NCI-H748 (cell line): Measurements from ENCODE around the gene OLFML3.
"Not testable (repeated sequence)": the region's sequence is repeated elsewhere in the genome, so short reads cannot be mapped to it uniquely, and the experiment has no call there.

ENCODE experiments used
- DNase-seq: peaks from one replicate; lab custom pipeline; 2025; ENCODE audit not compliant: unreplicated experiment; lab: John Stamatoyannopoulos, UW

OLFML3 gene

DNA sequence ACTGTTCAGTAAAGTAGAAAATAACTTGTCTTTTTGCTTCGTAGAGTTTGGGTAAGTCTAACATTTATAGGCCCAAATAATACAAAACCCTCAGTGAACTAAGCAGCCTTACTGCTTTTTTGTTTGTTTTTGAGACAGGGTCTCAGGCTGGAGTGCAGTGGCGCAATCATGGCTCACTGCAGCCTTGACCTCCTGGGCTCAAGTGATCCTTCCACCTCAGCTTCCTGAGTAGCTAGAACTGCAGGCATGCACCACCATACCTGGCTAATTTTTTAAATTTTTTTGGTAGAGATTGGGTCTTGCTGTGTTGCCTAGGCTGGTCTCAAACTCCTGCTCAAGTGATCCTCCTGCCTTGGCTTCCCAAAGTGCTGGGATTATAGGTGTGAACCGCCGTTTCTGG is 31.1 kb upstream of the OLFML3 start:
- DNase-seq = not testable (repeated sequence)

DNA sequence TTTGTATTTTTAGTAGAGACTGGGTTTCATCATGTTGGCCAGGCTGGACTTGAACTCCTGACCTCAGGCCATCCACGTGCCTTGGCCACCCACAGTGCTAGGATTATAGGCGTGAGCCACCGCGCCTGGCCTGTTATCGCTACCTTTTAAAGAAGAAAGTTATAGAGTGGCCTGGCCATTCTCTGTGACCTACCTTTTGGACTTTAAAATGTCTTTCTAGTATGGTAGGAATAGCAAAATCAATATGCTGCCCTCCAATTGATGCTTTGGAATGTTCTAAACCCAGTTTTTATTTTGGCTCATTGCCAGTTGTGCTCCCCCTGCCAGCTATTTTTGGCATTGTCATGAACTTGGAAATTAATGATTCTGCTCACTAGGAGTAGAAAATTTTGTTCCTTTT is 30.3 kb upstream of the OLFML3 start:
- no peak for DNase-seq

DNA sequence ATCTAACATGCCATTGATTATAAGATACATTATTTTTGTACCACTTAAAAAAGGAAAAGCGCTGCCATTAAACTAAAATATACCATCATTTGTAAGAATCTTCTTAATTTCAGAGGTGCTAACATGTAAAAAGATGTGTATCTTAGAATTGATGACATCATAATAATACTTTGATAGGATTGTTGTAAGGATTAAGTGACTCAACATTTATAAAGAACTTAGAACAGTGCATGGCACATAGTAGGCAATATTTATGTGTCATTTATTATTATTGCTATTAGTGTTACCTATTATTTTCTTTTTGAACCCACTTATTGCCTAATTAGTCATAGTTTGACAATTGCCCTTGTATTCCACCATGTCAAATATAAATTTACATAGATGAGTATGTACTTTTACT is 28.4 kb upstream of the OLFML3 start:
- DNase-seq = no peak

DNA sequence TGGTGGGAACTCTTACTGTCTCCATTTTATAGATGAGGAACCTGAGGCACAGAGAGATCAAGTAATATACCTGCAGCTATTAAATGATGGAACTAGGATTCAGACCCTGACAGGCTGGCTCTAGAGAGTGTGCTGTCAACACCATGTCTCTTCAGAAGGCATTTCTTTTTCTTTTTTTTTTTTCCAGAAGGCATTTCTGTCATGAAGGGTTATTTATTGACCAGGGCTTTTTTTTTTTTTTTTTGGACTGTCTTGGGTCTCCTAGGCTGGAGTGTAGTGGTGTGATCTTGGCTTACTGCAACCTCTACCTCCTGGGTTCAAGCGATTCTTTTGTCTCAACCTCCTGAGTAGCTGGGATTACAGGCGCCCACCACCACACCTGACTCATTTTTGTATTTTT is 27.6 kb upstream of the OLFML3 start:
- DNase-seq = no peak

DNA sequence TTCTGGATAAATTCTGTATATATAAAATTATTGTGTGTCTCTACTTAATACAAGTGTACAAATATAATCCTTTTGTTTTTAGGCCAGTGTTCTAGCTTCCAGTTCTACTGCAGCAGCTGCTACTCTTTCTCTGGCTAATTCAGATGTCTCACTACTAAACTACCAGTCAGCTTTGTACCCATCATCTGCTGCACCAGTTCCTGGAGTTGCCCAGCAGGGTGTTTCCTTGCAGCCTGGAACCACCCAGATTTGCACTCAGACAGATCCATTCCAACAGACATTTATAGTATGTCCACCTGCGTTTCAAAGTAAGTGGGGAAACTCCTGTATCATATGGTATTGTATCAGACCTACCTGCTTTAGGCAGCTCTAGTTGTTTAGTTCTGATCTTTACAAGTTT is 21.3 kb upstream of the OLFML3 start:
- no peak for DNase-seq

DNA sequence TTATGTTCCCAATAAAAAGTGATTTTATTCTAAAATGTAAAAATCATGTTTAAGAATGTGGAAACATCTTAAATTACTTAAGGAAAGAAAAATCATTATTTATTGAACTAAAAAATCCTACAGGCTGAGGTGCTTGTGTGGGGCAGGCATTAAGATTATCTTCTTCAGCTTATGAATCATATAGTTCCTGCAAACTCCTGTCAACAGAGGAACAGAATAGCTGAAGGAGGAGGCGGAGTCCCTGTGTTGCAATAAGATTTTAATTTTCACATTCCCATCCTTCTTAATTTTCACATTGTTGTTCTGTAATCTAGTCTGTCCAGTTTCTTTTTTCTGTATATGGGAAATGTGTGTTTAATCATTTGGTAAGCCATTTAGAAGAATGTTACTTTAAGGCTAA is 20.6 kb upstream of the OLFML3 start:
- DNase-seq = no peak

DNA sequence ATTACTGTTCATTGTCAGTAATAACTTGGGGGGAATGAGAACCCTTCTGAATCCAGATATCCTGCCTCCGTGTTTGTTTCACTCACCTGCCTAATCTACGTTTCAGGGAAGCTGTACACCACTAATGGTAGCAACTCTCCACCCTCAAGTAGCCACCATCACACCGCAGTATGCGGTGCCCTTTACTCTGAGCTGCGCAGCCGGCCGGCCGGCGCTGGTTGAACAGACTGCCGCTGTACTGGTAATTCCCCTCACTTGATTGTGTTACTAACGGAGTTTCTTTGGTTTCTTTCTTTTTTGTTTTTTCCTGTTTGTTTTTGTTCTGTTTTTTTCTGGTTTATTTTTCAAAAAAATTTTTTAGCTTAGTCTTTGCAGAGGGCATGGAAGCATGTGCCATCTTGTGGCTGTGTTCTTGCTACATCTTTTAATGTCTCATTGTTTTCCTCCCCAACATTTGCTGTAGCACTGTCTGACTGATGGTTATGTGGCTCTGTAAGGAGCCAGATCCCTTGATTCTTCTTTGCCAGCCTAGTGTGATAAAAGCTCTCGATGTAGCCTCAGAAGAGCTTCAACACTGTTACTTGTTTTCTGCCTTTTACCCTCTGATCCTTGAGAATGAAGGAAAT is 15.9 kb upstream of the OLFML3 start:
- DNase-seq = no peak

DNA sequence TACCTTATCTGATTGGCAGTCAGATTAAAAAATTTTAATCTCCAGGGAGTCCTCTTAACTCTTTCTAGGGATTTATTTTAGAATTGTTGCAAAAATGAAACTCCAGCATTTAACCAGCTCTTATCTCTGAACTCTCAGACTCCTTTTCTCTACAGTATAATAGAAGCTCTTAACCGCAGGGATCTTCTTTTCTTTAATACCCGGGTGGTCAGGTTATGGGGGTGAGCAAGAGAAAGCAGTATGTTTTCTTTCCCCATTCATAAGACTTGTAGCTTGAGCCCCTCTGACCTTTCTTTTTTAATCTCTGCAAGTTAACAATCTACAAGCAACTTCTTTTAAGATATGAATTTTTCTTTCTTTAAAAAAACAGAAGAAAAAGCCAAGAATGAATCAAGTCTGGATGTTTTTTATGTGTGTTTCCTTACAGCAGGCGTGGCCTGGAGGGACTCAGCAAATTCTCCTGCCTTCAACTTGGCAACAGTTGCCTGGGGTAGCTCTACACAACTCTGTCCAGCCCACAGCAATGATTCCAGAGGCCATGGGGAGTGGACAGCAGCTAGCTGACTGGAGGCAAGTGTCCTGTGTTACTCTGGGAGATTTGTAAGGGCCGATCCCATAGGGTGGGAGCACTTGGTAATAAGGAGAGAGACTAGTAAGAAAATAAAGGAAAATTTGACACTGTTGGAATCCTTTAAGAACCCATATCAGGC is 13.4 kb upstream of the OLFML3 start:
- DNase-seq = no peak

DNA sequence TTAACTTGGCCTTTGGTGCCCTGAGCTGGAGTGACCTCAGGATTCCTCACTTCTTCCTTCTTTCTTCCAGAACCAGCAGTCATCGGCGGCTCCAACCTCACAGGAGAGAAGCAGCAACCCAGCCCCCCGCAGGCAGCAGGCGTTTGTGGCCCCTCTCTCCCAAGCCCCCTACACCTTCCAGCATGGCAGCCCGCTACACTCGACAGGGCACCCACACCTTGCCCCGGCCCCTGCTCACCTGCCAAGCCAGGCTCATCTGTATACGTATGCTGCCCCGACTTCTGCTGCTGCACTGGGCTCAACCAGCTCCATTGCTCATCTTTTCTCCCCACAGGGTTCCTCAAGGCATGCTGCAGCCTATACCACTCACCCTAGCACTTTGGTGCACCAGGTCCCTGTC is 6.3 kb upstream of the OLFML3 start:
- no peak for DNase-seq

DNA sequence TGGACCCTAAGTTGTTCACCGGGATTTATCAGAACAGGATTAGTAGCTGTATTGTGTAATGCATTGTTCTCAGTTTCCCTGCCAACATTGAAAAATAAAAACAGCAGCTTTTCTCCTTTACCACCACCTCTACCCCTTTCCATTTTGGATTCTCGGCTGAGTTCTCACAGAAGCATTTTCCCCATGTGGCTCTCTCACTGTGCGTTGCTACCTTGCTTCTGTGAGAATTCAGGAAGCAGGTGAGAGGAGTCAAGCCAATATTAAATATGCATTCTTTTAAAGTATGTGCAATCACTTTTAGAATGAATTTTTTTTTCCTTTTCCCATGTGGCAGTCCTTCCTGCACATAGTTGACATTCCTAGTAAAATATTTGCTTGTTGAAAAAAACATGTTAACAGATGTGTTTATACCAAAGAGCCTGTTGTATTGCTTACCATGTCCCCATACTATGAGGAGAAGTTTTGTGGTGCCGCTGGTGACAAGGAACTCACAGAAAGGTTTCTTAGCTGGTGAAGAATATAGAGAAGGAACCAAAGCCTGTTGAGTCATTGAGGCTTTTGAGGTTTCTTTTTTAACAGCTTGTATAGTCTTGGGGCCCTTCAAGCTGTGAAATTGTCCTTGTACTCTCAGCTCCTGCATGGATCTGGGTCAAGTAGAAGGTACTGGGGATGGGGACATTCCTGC is 3.9 kb upstream of the OLFML3 start:
- DNase-seq = no peak

DNA sequence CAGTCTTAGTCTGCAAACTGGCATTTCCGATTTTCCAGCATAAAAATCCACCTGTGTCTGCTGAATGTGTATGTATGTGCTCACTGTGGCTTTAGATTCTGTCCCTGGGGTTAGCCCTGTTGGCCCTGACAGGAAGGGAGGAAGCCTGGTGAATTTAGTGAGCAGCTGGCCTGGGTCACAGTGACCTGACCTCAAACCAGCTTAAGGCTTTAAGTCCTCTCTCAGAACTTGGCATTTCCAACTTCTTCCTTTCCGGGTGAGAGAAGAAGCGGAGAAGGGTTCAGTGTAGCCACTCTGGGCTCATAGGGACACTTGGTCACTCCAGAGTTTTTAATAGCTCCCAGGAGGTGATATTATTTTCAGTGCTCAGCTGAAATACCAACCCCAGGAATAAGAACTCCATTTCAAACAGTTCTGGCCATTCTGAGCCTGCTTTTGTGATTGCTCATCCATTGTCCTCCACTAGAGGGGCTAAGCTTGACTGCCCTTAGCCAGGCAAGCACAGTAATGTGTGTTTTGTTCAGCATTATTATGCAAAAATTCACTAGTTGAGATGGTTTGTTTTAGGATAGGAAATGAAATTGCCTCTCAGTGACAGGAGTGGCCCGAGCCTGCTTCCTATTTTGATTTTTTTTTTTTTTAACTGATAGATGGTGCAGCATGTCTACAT is 2.5 kb upstream of the OLFML3 start:
- no peak for DNase-seq

DNA sequence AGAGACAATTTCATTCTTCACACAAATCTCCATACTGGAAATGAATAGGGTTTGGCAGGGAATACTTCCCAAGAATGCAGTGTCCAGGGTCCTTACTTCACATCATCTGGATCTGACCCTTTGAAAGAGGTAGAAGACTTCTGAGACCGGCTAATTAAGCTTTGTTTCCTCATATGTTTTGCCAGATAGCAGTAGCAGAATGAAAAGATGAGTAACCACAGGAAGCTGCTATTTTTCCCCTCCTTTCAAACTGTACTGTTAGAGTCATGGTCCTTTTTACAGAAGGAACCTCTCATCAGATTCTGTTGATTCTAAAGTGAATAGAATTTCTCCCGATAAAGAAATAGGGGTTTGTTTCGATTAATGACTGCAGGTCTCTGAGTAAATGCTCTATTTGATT is 1.4 kb upstream of the OLFML3 start:
- no peak for DNase-seq

DNA sequence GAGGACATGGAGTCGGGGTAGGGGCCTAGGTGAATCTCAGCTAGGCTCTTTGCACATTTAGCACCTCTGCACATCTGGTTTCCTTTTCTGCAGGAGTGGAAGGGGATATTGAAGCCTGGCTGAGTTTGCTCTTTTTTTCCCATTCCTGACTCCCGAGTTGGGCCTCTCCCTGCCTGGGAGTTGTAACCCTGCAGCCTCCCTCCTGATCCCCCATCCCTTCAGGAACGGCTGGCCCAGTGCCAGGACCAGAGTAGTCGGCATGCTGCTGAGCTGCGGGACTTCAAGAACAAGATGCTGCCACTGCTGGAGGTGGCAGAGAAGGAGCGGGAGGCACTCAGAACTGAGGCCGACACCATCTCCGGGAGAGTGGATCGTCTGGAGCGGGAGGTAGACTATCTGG is 836 bp downstream of the OLFML3 start:
- DNase-seq = no peak

DNA sequence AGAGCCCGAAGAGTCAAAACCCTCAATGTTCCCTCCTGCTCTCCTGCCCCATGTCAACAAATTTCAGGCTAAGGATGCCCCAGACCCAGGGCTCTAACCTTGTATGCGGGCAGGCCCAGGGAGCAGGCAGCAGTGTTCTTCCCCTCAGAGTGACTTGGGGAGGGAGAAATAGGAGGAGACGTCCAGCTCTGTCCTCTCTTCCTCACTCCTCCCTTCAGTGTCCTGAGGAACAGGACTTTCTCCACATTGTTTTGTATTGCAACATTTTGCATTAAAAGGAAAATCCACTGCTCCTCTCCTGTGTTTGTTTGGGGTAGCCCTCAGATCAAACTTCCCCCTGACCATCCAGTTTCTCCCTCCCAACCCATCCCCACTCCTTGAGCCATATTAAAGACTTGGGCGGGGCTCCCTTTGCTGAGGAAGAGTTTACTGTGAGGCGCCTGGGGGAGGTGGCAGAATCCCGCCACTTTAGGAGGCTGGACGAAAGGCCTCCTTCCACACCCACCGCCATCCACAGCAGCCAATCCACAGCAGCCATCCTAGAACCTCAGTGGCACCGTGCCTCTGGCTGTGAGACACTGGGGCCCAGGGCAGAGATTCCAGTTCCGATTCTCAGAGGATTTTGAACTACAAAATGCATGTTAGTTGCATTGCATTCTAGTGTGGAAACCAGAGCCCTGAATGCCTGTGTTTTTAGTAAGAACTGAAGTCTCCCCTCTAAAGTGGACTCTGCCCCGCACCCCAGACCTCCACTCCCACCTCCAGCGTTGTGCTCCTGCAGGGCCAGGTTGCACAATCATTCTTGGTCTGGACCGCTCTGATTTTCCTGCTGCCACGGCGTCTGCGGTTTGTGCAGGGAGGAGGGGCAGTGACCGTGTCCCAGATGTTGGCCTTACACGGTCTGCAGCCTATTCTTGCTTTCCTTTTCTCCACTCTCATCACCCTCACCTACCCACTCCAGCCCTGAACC is 3.0 kb downstream of the OLFML3 start:
- no peak for DNase-seq

DNA sequence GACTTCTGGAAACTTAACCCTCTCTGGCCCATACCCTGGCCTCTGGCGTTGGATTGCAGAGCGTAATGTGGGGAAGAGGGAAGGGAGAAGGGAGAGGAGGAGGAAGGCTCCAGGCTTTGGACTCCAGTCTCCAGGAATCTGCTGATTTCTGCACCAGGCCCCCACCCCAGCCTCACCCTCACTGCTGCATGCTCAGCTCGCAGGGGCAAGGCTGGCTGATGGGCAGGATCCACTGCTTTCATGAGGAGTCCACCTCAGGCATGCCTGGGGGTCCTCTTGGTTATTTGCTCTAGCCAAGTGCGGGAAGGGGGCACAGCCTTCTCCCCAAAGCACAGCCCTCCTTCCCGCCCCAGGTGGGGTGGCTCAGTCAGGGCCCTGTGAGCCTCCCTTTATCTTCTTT is 3.7 kb downstream of the OLFML3 start:
- no peak for DNase-seq

DNA sequence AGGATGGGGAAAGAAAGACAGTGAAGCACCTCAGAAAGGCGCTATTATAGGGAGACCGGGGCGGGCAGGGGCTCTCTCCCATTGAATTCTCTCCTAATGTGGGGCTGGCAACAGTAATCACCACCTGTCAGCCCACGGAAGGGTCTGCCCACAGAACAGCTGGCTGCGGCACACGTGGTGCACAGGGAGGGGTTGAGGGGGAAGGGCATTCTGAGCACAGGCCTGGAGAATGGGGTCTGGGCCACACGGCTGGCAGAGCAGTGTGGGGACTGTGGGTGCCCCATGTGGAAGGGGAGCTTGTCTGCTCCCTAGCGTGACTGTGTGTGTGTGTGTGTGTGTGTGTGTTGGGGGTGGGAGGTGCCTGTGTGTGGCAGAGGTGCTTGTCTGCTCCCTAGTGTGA is 4.1 kb downstream of the OLFML3 start:
- no peak for DNase-seq

DNA sequence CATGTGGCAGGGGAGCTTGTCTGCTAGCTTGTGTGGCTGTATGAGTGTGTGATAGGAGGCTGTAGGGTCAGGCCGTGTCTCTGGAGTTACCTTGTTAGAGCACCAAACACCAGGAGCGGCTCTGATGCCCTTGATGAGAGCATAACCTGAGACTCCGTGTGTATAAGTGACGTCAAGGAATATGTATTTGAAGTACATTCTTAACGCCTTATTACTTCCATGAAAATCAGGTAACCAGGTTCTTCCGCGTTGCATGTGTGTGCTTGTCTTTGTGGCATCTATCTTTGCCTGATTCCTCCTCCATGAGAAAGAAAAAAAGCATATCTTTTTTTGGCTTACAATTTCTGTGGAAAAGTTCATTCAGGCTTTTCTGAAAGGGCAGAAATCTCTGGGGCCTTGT is 4.6 kb downstream of the OLFML3 start:
- no peak for DNase-seq

DNA sequence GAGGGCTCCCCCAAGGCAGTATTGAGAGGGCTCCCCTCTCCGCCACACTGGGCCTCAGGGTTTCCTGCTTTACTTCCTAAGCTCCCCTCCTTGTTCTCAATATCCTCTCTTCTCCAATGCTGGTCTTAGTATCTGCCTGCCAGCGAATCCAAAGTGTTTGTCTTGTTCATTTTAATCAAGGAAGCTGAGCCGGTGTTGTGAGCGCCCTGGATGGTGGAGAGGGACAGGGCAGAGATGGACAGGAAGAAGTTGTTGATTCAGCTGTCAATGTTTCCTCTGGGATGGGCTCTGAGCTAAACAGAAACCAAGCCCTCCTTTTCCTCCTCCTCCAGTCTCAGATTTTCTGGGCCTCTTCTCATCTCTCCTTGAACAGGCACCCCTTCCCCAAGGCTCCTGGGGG is 5.4 kb downstream of the OLFML3 start:
- DNase-seq = peak; percentile 65

DNA sequence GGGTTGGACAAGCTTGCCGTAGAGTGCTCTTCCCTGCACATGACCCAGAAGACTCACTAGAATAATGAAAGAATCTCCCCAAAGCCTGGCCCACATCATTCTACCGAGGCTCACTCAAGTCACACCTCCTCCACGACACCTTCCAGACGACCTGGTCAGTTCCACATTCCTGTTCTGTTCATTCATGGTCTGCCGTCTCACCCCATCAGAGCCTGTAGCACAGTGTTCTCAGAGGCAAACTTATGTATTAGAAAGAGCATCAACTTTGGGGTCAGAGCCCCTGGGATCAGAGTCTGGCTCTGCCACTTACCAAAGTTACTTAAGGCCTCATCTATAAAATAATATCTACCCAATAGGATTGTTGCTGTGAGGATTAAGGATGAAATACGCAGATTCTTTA is 7.5 kb downstream of the OLFML3 start:
- no peak for DNase-seq

DNA sequence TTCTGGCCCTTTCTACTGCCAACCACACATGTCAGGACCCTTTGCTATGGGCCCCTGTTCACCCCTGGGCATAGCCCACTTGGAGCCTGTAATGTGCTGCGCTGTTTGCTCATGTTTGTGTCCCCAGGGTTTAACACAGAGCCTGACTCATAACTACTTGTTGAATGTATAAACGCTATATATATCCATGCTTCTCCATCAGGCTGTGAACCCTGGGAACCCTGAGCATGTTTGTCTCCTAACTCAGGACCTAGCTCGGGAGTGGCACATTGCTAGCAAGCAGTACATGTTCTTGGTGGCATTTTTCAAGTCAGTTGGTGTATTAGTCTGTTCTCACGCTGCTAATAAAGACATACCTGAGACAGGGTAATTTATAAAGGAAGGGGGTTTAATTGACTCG is 8.0 kb downstream of the OLFML3 start:
- DNase-seq = no peak

DNA sequence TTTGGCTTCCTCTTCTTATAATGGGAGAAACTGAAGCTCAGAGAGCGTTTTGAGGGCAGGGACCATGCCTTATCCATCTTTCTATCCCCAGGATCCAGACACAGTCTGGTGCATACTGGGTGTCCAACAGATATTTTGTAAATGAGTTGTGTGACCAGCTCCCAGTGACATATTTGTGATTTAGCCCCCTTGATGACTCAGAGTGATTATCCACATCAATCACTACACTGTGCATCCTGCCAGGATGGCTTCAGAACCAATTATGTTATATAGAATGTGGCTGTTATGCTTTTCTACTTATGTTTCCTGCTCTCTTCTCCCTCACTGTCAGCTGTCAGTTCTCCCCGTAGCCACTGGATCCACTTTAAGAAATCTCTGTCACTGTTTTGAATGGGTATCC is 11.3 kb downstream of the OLFML3 start:
- no peak for DNase-seq
